Left renal pelvis (tissue), 4 donors: ENCODE results near the gene TP73. TPM values are rescaled to one million over a fixed set of nuclear protein-coding genes. Genes with fewer than 3 reads are reported as not detected.

ENCODE experiments used
- polyA plus RNA-seq, 4 donors: library from polyadenylated mRNA; unstranded; fragments of 120-200 nt; gene quantifications; one replicate each; pipeline ENCODE4 v1.2.1, GENCODE V29; 2013; ENCODE audit not compliant: insufficient read length in 4 of 4

TP73 gene
- polyA plus RNA-seq, 4 donors = 0.47 to 0.97 (median 0.74) TPM

Other genes starting within 250 kb of the TP73 start
- 10 to 100 TPM in 3 of 4 donors, under 1 TPM in 1; 0.53 to 23.1 (median 15.4) TPM for gene ARHGEF16, start 197.9 kb upstream of the TP73 start, polyA plus RNA-seq
- 10 to 100 TPM in 2 of 4 donors, 1 to 10 TPM in 2; 8.1 to 26.3 (median 14.0) TPM for gene MEGF6, start 41.0 kb upstream of the TP73 start, polyA plus RNA-seq
- gene TPRG1L, start 27.5 kb upstream of the TP73 start, polyA plus RNA-seq = 10 to 100 TPM; 35.9 to 45.0 (median 40.6) TPM
- 10 to 100 TPM; 13.2 to 23.2 (median 18.1) TPM for gene WRAP73, start 2.4 kb upstream of the TP73 start, polyA plus RNA-seq
- under 1 TPM; 0.07 to 0.27 (median 0.19) TPM for gene CCDC27, start 99.9 kb downstream of the TP73 start, polyA plus RNA-seq
- 10 to 100 TPM in 1 of 4 donors, 1 to 10 TPM in 3; 5.3 to 22.8 (median 8.8) TPM for gene SMIM1, start 120.2 kb downstream of the TP73 start, polyA plus RNA-seq
- 10 to 100 TPM; 53.6 to 77.5 (median 62.1) TPM for gene LRRC47, start 144.0 kb downstream of the TP73 start, polyA plus RNA-seq
- 10 to 100 TPM; 30.2 to 43.3 (median 37.7) TPM for gene CEP104, start 204.7 kb downstream of the TP73 start, polyA plus RNA-seq
- gene DFFB, start 205.0 kb downstream of the TP73 start, polyA plus RNA-seq = 10 to 100 TPM in 1 of 4 donors, 1 to 10 TPM in 3; 5.2 to 11.2 (median 7.0) TPM
- gene C1orf174, start 247.8 kb downstream of the TP73 start, polyA plus RNA-seq = 10 to 100 TPM; 27.9 to 33.2 (median 29.7) TPM